ENCODE data around the gene DNAJC16.

DNA sequence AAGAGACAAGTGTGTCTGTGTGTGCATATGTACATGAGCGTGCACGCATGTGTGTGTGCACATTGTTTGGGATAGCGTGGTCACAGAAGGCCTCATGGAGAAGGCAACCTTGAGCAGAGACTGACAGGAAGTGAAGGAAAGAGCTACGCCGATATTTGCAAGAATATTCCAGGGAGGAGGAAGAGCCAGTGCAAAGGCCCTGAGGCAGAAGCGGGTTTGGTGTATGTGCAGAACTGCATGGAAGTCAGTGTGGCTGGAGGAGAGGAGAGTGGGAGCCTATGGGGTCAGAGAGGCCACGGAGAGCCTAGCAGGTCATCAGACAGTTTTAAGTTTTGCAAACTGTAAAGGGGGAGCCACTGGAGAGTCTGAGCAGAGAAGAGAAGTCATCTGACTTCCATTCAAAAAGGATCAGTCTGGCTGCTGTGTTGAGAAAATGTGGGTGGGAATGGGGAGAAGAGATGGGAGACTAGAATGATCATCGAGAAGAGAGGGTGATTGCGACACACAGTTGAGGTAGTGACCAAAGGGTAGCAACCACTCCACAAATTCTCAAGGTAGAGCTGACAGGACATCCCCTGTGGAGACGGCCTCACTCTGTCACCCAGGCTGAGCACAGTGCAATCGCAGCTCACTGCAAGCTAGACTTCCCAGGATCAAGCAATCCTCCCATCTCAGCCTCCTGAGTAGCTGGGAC, 46.8 kb upstream of the DNAJC16 start:
- TF ChIP-seq TAF1 (IDR thresholded peaks at IDR 0.05; ENCODE audit: borderline replicate concordance, insufficient read depth, low read length) (no peak), POLR2AphosphoS5 (IDR thresholded peaks at IDR 0.05; ENCODE audit: low read depth, low read length) (no peak)
- TF ChIP-seq, protein P1, sequence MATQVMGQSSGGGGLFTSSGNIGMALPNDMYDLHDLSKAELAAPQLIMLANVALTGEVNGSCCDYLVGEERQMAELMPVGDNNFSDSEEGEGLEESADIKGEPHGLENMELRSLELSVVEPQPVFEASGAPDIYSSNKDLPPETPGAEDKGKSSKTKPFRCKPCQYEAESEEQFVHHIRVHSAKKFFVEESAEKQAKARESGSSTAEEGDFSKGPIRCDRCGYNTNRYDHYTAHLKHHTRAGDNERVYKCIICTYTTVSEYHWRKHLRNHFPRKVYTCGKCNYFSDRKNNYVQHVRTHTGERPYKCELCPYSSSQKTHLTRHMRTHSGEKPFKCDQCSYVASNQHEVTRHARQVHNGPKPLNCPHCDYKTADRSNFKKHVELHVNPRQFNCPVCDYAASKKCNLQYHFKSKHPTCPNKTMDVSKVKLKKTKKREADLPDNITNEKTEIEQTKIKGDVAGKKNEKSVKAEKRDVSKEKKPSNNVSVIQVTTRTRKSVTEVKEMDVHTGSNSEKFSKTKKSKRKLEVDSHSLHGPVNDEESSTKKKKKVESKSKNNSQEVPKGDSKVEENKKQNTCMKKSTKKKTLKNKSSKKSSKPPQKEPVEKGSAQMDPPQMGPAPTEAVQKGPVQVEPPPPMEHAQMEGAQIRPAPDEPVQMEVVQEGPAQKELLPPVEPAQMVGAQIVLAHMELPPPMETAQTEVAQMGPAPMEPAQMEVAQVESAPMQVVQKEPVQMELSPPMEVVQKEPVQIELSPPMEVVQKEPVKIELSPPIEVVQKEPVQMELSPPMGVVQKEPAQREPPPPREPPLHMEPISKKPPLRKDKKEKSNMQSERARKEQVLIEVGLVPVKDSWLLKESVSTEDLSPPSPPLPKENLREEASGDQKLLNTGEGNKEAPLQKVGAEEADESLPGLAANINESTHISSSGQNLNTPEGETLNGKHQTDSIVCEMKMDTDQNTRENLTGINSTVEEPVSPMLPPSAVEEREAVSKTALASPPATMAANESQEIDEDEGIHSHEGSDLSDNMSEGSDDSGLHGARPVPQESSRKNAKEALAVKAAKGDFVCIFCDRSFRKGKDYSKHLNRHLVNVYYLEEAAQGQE (IDR thresholded peaks at IDR 0.05; ENCODE audit: insufficient read depth in 1 of 2, low read depth in 2 of 2, low read length in 2 of 2): no peak

All from PFSK-1 (cell line).